Measurements from ENCODE around the gene PYGO2.

DNA sequence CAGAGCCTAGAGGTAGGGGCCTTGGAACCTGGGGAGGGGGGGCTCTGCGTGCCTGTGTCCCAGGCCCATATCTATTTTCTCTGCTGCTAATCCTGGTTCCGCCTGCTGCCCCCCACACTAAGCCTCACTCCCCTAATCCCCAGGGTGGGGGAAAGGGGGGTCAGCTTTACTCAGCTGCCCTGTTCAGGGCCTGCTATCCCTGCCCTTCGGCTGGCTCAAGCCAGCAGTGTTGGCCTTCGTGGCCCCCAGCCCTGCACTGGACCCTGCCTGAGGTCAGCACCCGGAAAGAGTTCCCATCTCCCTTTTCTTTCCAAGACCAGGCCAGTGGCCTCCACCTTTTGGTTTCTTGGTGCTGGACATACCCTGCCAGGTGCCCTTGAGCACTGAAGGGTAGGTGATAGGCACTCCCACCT, 49.4 kb upstream of the PYGO2 start:
- TF ChIP-seq, protein P1, sequence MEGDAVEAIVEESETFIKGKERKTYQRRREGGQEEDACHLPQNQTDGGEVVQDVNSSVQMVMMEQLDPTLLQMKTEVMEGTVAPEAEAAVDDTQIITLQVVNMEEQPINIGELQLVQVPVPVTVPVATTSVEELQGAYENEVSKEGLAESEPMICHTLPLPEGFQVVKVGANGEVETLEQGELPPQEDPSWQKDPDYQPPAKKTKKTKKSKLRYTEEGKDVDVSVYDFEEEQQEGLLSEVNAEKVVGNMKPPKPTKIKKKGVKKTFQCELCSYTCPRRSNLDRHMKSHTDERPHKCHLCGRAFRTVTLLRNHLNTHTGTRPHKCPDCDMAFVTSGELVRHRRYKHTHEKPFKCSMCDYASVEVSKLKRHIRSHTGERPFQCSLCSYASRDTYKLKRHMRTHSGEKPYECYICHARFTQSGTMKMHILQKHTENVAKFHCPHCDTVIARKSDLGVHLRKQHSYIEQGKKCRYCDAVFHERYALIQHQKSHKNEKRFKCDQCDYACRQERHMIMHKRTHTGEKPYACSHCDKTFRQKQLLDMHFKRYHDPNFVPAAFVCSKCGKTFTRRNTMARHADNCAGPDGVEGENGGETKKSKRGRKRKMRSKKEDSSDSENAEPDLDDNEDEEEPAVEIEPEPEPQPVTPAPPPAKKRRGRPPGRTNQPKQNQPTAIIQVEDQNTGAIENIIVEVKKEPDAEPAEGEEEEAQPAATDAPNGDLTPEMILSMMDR (IDR thresholded peaks at IDR 0.05) = no peak
- TF ChIP-seq ZBTB21 (CRISPR knock-in tag; IDR thresholded peaks at IDR 0.05; ENCODE audit: borderline replicate concordance) = no peak
- TF ChIP-seq, protein P2, sequence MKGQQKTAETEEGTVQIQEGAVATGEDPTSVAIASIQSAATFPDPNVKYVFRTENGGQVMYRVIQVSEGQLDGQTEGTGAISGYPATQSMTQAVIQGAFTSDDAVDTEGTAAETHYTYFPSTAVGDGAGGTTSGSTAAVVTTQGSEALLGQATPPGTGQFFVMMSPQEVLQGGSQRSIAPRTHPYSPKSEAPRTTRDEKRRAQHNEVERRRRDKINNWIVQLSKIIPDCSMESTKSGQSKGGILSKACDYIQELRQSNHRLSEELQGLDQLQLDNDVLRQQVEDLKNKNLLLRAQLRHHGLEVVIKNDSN (CRISPR knock-in tag; IDR thresholded peaks at IDR 0.05) = no peak
- TF ChIP-seq, protein P3, sequence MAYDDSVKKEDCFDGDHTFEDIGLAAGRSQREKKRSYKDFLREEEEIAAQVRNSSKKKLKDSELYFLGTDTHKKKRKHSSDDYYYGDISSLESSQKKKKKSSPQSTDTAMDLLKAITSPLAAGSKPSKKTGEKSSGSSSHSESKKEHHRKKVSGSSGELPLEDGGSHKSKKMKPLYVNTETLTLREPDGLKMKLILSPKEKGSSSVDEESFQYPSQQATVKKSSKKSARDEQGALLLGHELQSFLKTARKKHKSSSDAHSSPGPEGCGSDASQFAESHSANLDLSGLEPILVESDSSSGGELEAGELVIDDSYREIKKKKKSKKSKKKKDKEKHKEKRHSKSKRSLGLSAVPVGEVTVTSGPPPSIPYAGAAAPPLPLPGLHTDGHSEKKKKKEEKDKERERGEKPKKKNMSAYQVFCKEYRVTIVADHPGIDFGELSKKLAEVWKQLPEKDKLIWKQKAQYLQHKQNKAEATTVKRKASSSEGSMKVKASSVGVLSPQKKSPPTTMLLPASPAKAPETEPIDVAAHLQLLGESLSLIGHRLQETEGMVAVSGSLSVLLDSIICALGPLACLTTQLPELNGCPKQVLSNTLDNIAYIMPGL (CRISPR knock-in tag; IDR thresholded peaks at IDR 0.05) = no peak
- TF ChIP-seq, protein P4, sequence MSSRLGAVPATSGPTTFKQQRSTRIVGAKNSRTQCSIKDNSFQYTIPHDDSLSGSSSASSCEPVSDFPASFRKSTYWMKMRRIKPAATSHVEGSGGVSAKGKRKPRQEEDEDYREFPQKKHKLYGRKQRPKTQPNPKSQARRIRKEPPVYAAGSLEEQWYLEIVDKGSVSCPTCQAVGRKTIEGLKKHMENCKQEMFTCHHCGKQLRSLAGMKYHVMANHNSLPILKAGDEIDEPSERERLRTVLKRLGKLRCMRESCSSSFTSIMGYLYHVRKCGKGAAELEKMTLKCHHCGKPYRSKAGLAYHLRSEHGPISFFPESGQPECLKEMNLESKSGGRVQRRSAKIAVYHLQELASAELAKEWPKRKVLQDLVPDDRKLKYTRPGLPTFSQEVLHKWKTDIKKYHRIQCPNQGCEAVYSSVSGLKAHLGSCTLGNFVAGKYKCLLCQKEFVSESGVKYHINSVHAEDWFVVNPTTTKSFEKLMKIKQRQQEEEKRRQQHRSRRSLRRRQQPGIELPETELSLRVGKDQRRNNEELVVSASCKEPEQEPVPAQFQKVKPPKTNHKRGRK (CRISPR knock-in tag; IDR thresholded peaks at IDR 0.05; ENCODE audit: borderline replicate concordance) = no peak

Data from WTC11 (cell line).